Stomach (tissue), 4 donors: Measurements from ENCODE around the gene RHAG.

Experiments
- CTCF ChIP-seq, 7 experiments: fragments of 450-650 bp in 4 of 7; fragments of 200-600 bp in 3 of 7; sonication (generic) in 3 of 7; IDR thresholded peaks; one replicate each; pipeline ENCODE4 v1.5.1; 2016 to 2019; ENCODE audit warnings: antibody characterized with exemption in 7 of 7, control low read depth in 2 of 7, mild to moderate bottlenecking in 1 of 7
- POLR2AphosphoS5 ChIP-seq, 3 donors: sonication (generic); formaldehyde crosslinking; IDR thresholded peaks; one replicate each; pipeline ENCODE4 v1.6.1; 2016; ENCODE audit warnings: antibody characterized with exemption in 3 of 3

GRCh38 chr6:49634836-49635218 is 1.8 kb downstream of the RHAG start:
- TF ChIP-seq POLR2AphosphoS5 (IDR thresholded peaks at IDR 0.05) (no peak), CTCF (IDR thresholded peaks at IDR 0.05) (no peak)
